HS-5 (cell line): ENCODE results near the gene SETX.
"Not testable (repeated sequence)": the region's sequence is repeated elsewhere in the genome, so short reads cannot be mapped to it uniquely, and the experiment has no call there.

Experiments used
- DNase-seq: peaks from one replicate; pipeline ENCODE4 v3.0.0-alpha.2; 2012; ENCODE audit warnings: low read depth

SETX gene, protein sequence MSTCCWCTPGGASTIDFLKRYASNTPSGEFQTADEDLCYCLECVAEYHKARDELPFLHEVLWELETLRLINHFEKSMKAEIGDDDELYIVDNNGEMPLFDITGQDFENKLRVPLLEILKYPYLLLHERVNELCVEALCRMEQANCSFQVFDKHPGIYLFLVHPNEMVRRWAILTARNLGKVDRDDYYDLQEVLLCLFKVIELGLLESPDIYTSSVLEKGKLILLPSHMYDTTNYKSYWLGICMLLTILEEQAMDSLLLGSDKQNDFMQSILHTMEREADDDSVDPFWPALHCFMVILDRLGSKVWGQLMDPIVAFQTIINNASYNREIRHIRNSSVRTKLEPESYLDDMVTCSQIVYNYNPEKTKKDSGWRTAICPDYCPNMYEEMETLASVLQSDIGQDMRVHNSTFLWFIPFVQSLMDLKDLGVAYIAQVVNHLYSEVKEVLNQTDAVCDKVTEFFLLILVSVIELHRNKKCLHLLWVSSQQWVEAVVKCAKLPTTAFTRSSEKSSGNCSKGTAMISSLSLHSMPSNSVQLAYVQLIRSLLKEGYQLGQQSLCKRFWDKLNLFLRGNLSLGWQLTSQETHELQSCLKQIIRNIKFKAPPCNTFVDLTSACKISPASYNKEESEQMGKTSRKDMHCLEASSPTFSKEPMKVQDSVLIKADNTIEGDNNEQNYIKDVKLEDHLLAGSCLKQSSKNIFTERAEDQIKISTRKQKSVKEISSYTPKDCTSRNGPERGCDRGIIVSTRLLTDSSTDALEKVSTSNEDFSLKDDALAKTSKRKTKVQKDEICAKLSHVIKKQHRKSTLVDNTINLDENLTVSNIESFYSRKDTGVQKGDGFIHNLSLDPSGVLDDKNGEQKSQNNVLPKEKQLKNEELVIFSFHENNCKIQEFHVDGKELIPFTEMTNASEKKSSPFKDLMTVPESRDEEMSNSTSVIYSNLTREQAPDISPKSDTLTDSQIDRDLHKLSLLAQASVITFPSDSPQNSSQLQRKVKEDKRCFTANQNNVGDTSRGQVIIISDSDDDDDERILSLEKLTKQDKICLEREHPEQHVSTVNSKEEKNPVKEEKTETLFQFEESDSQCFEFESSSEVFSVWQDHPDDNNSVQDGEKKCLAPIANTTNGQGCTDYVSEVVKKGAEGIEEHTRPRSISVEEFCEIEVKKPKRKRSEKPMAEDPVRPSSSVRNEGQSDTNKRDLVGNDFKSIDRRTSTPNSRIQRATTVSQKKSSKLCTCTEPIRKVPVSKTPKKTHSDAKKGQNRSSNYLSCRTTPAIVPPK (N-terminal part only)

DNA sequence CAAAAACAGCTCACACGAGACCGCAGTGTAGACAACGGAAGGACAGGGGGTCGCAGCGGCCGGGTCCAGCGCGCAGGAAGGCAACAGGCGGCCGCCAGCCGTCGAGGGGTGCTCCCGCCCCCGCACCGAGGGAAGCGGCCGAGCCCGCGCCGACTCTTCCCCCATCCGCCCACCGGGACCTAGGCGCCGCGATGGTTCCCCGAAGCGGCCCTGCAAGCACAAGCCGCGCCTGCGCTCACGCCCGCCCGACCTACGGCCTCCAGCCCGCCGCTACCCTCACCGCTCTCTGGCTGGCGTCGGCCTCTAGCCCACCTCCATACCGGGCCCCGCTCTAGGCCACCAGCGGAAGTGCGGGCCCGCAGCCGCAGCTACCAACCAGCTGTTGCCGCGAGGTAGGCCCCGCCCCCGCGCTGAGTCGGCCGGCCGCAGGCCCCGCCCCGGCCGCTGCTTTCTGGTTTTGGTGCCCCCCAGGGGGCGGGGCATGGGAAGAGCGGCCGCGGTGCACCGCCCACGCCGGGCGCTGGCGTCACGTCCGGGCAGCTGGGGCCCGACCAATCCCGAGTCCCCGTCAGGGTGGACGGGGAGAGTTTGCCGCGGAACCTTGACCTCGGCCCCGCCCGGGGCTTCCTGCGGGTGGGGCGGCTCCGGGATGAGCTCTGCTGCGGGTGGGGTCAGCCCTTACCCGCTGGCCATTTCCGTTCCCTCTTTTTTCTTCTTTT, at the start of gene SETX:
TSS of gene SETX (minus strand) at position 350 of the 719 bp plus-strand sequence. CDS start 5,558 bp downstream, outside the sequence.
- peak; percentile 77 for DNase-seq

DNA sequence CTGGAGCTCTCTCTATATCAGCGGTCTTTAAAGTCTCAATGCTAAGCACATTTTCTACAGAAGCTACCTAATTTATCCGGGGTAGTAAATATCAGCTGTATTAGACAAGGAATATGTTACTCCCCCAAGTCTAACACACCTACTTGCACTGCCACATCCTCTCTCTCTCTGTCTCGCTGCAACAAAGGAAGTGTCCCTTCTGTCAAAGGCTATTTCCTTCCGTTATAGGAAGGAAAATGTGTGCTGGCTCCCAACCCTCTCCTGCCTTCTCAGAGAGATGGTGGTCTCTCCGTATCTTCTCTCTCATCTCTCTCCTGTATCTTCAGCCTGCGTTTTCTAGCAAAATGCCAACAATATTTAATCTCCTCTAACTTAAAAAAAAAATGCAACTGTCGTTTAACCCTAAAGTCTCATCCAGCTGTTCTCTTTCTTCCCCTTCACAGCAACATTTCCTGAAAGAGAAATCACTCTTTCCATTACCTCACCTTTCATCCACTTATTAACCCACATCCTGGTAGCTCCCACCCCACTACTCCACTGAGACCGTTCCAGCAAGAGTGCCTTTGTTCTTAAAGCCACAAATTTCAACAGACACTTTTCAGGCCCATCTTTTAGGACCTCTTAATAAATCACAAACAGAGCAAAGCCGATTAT, 49.6 kb upstream of the SETX start:
- DNase-seq: no peak

DNA sequence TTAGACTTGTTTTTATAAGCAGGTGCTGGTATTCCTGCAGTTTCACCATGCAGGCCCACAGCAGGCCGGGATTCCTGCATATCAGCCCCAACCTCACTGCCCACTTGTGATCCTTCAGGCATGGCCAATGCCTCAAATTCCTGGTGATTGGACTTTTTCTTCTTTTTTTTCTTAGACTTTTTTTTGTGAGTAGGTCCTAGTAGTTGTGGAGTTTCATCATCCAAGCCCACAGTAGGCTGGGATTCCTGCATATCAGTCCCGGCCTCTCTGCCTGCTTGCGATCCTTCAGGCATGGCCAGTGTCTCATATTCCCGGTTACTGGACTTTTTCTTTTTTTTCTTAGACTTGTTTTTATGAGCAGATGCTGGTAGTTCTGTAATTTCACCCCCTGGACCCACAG, 47.0 kb upstream of the SETX start:
- DNase-seq: no peak

DNA sequence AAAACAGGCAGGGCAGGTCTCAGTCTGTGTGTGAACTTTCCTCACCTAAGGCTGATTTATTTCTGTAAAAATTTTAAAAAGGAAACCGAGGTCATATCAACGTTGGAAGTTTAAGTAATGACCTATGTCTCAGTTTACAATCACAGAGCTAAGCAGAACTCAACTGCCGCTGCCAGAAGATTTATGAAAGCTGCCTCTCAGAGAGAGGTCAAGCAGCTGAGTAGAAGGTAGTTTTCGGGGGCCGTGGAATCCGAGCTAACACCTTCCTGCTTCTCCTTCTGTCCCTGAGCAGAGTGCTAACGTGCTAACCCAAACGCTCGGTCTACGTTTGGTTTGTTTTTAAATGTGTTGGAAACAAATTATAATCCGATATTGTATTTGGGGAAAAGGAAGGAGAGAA, 40.8 kb upstream of the SETX start:
- DNase-seq: no peak

DNA sequence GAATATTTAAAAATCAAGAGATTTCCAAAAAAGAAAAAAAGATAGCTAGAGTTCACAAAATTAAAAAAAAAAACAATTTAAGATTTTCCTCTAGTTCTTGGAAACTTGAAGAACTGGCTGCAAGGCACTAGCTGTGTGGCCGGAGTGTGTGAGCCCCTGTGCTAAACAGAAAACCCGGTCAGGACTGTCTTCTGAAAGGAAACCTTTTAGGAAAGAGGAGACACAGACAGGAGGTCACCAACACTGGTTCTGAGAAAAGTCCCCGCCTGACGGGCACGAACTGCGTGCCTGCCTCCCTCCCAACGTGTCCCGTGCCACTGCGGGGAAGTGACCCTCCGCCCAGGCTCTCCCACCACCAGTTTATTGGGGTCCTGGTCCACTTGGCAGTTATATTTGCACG, 36.7 kb upstream of the SETX start:
- no peak for DNase-seq

DNA sequence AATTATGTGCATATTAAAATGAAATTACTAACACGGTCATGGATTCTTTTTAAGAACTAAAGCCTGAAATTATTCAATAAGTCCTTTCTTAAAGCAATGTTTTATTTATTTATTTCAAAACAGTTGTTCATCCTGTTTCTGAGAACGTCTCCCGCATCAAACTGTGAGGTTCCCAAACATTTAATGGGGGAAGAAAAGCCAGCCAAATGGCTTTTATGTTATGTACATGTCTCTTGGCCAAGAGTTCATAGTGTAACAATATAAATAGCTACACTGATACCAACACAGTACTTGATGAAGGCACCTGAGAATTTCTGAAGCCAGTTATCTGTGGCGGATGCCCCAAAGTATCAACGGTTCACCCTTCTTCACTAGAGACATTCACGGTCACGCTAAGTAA, 36.2 kb upstream of the SETX start:
- DNase-seq: no peak

DNA sequence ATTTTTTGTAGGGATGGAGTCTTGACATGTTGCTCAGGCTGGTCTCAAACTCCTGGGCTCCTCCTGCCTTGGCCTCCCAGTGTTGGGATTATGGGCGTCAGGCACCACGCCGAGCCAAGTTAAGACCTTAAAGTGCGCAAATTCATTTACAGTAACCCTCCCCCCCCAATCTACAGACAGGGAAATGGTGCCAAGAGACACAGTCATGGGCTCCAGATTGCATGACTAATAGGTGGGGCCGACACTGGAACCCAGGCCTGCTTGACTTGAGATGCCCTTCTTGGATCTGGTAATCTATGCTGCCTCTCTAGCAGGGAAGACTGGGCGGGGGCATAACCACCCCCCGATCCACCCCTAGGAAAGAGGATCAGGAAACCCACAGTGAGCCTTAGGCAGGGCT, 32.3 kb upstream of the SETX start:
- no peak for DNase-seq

DNA sequence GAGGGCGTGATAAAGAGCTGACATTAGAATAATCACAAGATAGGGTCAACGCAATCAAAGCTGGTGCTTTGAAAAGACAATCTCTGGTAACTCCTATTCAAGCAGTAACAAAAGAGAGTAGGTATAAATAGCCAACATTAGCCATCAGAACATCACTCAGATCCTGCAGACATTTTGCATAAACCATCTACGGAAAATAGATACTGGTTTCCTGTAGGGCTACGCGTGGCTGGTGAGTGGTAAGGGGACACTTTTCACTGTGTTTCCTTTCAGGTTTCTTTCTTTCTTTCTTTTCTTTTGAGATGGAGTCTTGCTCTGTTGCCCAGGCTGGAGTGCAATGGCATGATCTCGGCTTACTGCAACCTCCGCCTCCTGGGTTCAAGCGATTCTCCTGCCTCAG, 29.6 kb upstream of the SETX start:
- DNase-seq: no peak

DNA sequence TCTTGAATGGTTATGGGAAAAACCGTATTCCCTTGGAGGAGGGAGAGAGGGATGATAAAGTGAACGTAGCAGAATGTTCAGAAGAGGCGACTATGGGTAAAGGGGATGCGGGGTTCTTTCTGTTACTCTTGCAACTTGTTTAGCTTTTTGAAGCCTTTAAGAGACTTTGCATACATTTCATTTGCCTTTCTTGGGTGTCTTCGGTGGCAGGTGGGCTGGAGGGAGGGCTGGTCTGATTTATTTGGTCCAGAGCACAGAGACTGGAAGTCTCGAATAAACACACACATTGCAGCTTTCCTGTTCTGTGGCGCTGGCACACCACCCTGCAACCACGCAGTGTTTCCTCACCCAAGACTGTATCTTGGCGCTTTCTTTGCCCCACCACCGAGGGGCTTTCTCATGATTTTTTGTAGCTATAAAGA, 28.7 kb upstream of the SETX start:
- DNase-seq: no peak

DNA sequence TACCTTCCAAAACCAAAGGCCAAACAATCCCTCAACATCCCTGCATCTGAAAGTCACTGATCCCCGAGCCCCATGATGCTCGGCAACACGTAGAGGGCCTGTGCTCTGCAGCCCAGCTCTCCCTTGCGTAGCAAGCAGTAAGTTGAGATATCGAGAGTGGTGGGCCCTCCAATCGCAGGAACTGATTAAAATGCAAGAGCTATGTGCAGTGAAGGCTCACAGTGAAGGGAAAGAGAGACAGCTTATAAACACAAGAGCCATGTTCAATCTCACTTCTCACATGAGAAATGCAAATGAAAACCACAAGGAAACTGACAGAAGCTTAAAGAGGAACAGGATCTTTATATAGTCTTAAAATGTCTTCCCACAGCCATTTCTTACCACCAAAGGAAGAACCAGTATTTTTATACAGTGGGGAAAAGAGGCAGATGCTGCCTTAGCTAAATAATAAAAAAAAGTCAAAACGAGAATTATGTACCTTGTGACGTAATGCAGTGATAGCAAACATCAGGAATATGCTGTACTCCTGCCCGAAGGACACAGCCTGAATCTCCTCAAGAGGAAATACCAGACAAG, 27.3 kb upstream of the SETX start:
- no peak for DNase-seq

DNA sequence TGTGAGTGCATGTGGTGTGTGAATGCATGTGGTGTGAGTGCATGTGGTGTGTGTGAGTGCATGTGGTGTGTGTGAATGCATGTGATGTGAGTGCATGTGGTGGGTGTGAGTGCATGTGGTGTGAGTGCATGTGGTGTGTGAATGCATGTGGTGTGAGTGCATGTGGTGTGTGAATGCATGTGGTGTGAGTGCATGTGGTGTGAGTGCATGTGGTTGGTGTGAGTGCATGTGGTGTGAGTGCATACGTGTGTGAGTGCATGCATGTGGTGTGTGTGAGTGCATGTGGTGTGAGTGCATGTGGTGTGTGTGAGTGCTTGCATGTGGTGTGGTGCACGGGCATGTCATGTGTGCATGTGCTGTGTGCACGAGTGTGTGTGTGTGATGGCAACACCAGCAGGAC, 23.6 kb upstream of the SETX start:
- not testable (repeated sequence) for DNase-seq

DNA sequence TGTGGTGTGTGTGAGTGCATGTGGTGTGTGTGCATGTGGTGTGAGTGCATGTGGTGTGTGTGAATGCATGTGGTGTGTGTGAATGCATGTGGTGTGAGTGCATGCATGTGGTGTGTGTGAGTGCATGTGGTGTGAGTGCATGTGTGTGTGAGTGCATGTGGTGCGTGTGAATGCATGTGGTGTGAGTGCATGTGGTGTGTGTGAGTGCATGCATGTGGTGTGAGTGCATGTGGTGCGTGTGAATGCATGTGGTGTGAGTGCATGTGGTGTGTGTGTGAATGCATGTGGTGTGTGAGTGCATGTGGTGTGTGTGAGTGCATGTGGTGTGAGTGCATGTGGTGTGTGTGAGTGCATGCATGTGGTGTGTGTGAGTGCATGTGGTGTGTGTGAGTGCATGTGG, 23.0 kb upstream of the SETX start:
- DNase-seq: not testable (repeated sequence)

DNA sequence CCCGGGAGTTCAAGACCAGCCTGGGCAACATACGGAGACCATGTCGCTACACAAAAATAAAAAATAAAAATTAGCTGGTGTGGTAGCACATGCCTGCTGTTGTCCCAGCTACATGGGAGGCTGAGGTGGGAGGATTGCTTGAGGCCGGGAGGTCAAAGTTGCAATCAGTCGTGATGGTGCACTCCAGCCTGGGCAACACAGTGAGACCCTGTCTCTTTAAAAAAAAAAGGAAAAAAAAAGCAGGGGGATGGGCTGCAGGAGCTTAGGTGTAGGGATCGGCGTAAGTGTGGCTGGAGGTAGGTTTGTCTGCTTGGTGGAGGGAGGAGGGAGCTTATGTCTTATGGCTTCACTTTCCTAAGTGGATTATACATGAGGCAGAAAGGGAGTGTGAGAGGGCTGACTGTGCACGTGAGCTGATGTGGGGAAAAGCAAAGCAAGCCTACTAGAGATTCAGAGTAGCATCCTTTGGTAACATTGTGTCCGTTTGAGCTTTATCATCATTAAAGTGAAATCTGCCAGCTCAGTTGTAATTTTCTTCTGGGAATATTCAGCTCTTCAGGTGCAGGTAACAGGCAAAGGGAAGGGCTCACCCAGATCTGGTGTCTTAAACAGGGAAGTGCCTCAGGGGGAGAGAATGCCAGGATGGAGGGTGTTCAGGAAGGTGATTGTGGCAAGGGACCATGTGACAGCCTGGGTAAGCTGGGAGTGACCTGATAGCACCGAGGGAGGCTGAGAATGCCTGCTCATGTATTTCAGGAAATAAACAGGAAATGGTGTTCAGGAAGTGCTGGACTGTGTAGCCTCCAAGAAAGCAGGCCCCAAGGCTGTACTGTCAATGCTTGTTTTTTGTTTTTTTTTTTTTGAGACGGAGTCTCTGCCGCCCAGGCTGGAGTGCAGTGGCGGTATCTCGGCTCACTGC, 17.6 kb upstream of the SETX start:
- no peak for DNase-seq

DNA sequence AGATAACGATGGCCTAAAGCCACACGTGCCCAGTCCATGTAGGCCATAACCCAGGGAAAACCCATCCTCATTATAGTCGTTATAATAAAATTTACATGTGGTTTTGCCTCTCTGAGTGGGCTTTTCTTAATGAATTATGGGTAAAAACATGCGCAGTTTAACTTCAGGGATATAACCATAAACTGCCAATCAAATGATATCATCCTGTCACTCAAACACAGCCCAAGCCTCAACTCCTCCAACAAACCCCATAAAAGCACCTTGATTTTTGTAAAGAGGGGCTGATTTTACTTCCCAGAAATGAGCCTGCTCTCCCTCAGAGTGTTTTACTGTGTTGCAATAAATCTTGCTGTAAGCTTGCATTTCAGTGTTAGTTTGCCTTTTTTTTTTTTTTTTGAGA, 15.8 kb upstream of the SETX start:
- DNase-seq: no peak

DNA sequence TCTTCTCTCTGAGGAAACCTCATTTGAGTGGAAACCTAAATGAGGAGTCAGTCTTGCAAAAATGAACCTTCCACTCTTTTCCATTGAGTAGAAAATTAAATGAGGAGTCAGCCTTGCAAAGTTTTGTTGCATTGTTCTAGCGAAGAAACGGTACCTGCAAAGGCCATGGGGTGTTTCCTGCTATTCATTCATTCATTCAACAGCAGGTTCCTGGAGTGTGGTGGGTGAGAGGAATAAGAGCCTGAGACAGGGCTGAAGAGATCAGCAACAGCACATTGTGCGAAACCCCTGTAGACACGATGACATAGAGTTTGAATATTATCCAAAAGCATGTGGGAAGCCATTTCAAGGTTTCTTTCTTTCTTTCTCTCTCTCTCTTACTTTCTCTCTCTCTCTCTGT, 14.6 kb upstream of the SETX start:
- DNase-seq: no peak

DNA sequence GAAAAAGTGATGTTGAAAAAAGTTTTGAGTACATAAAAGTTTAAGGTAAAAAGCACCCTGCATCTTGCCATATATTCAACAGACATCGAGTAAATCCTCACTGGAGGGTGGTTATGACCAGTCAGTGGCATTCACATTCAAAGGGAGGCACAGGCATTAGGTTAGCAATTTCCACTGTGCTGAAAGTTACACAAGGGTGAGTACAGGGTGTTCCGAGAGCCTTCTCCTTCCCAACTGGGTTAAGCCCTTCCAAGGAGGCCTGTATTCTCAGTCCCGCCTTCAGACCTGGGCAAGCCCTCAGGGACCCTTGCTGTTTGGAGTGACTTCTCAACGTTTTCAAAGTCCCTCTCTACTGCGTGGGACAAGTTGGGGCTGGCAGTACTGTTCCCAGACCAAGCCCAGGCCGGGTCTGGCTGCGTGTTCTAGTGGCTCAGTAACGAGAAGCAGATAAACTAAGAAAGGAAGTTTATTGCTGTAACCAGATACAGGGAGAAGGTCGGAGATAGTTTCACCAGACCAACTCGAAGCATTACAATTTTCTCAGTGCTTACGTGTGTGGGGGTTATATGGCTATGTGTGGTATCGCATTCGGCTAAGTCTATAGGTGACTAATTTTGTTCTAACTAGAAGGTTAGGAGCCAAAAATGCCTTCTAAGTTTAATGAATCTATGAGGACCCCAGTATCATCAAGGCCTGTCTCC, 13.0 kb upstream of the SETX start:
- DNase-seq: no peak

DNA sequence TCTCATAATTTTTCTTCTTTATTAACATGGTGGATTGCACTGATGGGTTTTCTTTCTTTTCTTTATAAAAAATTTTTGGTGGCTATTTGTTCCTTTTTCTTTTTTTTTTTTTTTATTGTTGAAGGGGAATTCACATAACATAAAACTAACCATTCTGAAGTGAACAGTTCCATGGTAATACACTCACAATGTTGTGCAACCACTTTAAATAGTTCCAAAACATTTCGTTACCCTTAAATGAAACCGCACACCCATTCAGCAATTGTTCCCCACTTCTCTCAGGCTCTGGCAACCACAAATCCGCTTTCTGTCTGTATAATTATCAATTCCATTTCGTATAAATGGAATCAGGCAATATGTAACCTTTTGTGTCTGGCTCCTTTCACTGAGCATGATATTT, 11.7 kb upstream of the SETX start:
- no peak for DNase-seq

DNA sequence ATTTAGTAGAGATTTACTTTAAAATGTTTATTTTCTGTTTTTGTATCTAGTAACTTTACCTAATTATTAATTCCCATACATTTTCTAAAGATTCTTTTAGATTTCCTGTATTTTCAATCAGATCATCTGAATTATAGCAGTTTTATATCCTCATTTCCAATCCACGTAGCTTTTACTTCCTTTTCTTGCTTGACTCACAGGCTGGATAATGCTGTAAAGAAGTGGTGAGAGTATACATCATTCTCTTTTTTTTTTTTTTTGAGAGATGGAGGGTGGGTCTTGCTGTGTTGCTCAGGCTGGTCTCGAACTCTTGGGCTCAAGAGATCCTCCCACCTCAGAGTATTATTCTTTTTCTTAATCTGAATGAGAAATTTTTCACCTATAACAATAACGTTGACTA, 11.2 kb upstream of the SETX start:
- DNase-seq: no peak

DNA sequence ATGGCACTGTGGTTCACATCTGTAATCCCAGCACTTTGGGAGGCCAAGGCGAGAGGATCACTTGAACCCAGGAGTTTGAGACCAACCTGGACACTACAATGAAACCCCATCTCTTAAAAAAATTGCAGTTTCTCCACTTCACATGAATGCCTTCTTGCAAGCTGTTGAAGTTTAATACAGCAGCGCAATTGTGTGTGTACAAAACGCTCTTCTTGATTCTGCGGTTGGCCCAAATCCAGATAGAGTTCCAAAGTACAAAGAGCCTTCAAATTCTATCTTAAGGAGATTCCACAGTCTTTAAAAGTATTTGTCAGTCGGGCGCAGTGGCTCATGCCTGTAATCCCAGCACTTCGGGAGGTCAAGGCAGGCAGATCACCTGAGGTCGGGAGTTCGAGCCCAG, 9.3 kb upstream of the SETX start:
- no peak for DNase-seq
